ENCODE data around the gene UROC1. TPM values are rescaled to one million over a fixed set of nuclear protein-coding genes. Genes with fewer than 3 reads are reported as not detected.

The UROC1 gene
- total and polyA plus RNA-seq, 8 donors: 0.09 TPM; not detected in 7

DNA sequence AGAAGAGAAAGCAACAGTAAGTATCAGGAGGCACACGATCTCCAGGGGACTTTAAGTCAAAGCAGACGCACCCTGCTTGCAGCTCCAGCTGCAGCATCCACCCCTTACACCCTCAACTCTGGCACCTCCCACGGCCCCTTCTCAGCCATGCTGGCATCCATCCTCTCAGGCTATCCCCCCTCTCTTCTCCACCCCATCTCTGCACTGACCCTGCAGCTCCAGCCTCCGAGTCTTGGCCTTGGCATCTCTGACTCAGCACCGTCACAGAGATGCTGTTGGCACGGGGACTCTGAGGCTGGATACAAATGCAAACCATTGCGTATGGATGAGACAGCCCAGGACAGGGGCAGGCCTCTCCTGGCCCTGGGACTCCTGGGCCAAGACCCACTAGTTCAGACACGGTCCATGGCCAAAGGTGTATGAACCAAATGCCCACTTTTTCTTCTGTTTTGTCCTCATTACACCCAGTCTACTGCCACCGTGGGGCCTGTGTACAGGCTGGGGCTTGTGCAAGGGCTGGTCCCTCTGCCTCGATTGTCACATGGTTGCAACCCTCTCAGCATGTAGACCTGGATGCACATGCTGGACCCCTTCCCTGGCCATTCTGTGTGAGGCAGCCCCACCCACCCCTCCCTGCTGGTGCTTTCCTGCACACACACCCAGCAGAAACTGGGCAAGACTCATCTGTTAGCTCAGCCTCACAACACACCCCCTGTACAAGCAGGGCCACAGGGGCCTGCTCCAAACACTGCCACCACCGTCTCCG is 23.2 kb downstream of the UROC1 start:
- no peaks in the 10 kb centered on the region for H3K27me3 ChIP-seq
- H3K36me3 ChIP-seq: no peaks in the 10 kb centered on the region
- H3K9me3 ChIP-seq: no peaks in the 10 kb centered on the region
- H3K27ac ChIP-seq: no peak overlapping the region
- H3K4me1 ChIP-seq: no peaks in the 10 kb centered on the region
- no peak for ATAC-seq
- intact Hi-C loops (cut with DNase I): no loop called here
- FAIRE-seq: no peak
- WGBS, 2 donors: 67 to 71% methylated on average over 12 of the region's 12 CpGs
- TF ChIP-seq, protein P1, sequence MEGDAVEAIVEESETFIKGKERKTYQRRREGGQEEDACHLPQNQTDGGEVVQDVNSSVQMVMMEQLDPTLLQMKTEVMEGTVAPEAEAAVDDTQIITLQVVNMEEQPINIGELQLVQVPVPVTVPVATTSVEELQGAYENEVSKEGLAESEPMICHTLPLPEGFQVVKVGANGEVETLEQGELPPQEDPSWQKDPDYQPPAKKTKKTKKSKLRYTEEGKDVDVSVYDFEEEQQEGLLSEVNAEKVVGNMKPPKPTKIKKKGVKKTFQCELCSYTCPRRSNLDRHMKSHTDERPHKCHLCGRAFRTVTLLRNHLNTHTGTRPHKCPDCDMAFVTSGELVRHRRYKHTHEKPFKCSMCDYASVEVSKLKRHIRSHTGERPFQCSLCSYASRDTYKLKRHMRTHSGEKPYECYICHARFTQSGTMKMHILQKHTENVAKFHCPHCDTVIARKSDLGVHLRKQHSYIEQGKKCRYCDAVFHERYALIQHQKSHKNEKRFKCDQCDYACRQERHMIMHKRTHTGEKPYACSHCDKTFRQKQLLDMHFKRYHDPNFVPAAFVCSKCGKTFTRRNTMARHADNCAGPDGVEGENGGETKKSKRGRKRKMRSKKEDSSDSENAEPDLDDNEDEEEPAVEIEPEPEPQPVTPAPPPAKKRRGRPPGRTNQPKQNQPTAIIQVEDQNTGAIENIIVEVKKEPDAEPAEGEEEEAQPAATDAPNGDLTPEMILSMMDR (IDR thresholded peaks at IDR 0.05): no peak
- H3K4me3 ChIP-seq: no peak overlapping the region
- DNase-seq: no peak

- ATAC-seq: no peak
- Histone ChIP-seq H3K9me3 (no peaks in the 10 kb centered on the region), H3K4me1 (no peaks in the 10 kb centered on the region), H3K27me3 (no peaks in the 10 kb centered on the region), H3K36me3 (no peaks in the 10 kb centered on the region), H3K4me3 (no peak overlapping the region), H3K27ac (no peak overlapping the region)
- DNase-seq: no peak
- intact Hi-C loops (cut with DNase I): no loop called here
- TF ChIP-seq, protein P1 (IDR thresholded peaks at IDR 0.05): no peak
- 78 to 82% methylated on average over 9 of the region's 9 CpGs for WGBS, 2 donors
- no peak for FAIRE-seq
Measured at GRCh38 chr3:126493739-126494138, 23.8 kb downstream of the UROC1 start.

- no peak overlapping the region for H3K4me3 ChIP-seq
- no peaks in the 10 kb centered on the region for H3K4me1 ChIP-seq
- ATAC-seq: no peak
- DNase-seq: no peak
- no peak overlapping the region for H3K27ac ChIP-seq
- H3K36me3 ChIP-seq: no peaks in the 10 kb centered on the region
- no peak for FAIRE-seq
- no peaks in the 10 kb centered on the region for H3K9me3 ChIP-seq
- intact Hi-C loops (cut with DNase I): no loop called here
- H3K27me3 ChIP-seq: no peaks in the 10 kb centered on the region
- WGBS, 2 donors: 70 to 83% methylated on average over 14 of the region's 14 CpGs
- TF ChIP-seq, protein P1 (IDR thresholded peaks at IDR 0.05): no peak
Measured at GRCh38 chr3:126493051-126493450, 24.5 kb downstream of the UROC1 start.

- peak in 1 of 6 donors; percentile 50 for DNase-seq
- no peaks in the 10 kb centered on the region for H3K36me3 ChIP-seq
- no peak for ATAC-seq
- no peak overlapping the region for H3K27ac ChIP-seq
- 83 to 89% methylated on average over 21 of the region's 21 CpGs for WGBS, 2 donors
- no peak overlapping the region for H3K4me3 ChIP-seq
- intact Hi-C loops (cut with DNase I): no loop called here
- H3K27me3 ChIP-seq: no peaks in the 10 kb centered on the region
- TF ChIP-seq, protein P1 (IDR thresholded peaks at IDR 0.05): no peak
- no peaks in the 10 kb centered on the region for H3K9me3 ChIP-seq
- no peaks in the 10 kb centered on the region for H3K4me1 ChIP-seq
- no peak for FAIRE-seq
Measured at GRCh38 chr3:126491221-126492013, 26.2 kb downstream of the UROC1 start.
